ENCODE results near the gene PCP2.

Gene PCP2

GRCh38 chr19:7638802-7639465 is 5.4 kb upstream of the PCP2 start:
- no peak for DNase-seq

- no peak for DNase-seq
Observed at GRCh38 chr19:7637374-7638256, 4.1 kb upstream of the PCP2 start.

GRCh38 chr19:7636691-7637373 is 3.3 kb upstream of the PCP2 start, which contains the start of gene STXBP2:
TSS of gene STXBP2 (plus strand) at chr19:7637110. CDS start at chr19:7637150, 40 bp downstream.
- no peak for DNase-seq

- DNase-seq: no peak
Observed at GRCh38 chr19:7636317-7636690, 2.8 kb upstream of the PCP2 start.

- no peak for DNase-seq
Observed at GRCh38 chr19:7635670-7636069, 2.2 kb upstream of the PCP2 start.

- no peak for DNase-seq
Observed at GRCh38 chr19:7632340-7633203, 947 bp downstream of the PCP2 start.

GRCh38 chr19:7631577-7631976 is 1.9 kb downstream of the PCP2 start:
- DNase-seq: no peak

- DNase-seq: peak; percentile 99
Observed at GRCh38 chr19:7629347-7630054, 4.0 kb downstream of the PCP2 start, which contains the start of the genes PET100 and XAB2. TSS of gene PET100 (plus strand) at chr19:7629793. CDS start at chr19:7629834, 41 bp downstream. TSS of gene XAB2 (minus strand) at chr19:7629545. CDS start at chr19:7629527, 18 bp downstream.

GRCh38 chr19:7628589-7629311 is 4.8 kb downstream of the PCP2 start:
- DNase-seq: no peak

- DNase-seq: no peak
Observed at GRCh38 chr19:7627166-7627565, 6.4 kb downstream of the PCP2 start.

- no peak for DNase-seq
Observed at GRCh38 chr19:7625763-7626372, 7.7 kb downstream of the PCP2 start.

- DNase-seq: no peak
Observed at GRCh38 chr19:7624810-7625209, 8.7 kb downstream of the PCP2 start.

- no peak for DNase-seq
Observed at GRCh38 chr19:7623725-7624603, 9.6 kb downstream of the PCP2 start.

GRCh38 chr19:7622933-7623685 is 10.4 kb downstream of the PCP2 start:
- no peak for DNase-seq

GRCh38 chr19:7620442-7621412 is 12.8 kb downstream of the PCP2 start:
- no peak for DNase-seq

- no peak for DNase-seq
Observed at GRCh38 chr19:7619671-7620441, 13.7 kb downstream of the PCP2 start.

All from midbrain (tissue), 1 donor.